Measurements from ENCODE around the gene CYP2A6. TPM values are rescaled to one million over a fixed set of nuclear protein-coding genes. Genes with fewer than 3 reads are reported as not detected.
"Not testable (repeated sequence)": the region's sequence is repeated elsewhere in the genome, so short reads cannot be mapped to it uniquely, and the experiment has no call there.

The CYP2A6 gene
- not detected in 2 replicates for total RNA-seq

- not testable (repeated sequence) for DNase-seq (ENCODE audit: extremely low read depth, low read depth, low spot score)
These were observed at the start of gene CYP2A6 for GRCh38 chr19:40850277-40850676. TSS of gene CYP2A6 (minus strand) at chr19:40850447. CDS start at chr19:40850426, 21 bp downstream.

- DNase-seq (ENCODE audit: extremely low read depth, low read depth, low spot score) = not testable (repeated sequence)
These were observed 49.7 kb upstream of the CYP2A6 start for GRCh38 chr19:40899964-40900363.

- not testable (repeated sequence) for DNase-seq (ENCODE audit: extremely low read depth, low read depth, low spot score)
These were observed 46.9 kb upstream of the CYP2A6 start for GRCh38 chr19:40896843-40897789.

- no peak for DNase-seq (ENCODE audit: extremely low read depth, low read depth, low spot score)
These were observed 46.2 kb upstream of the CYP2A6 start for GRCh38 chr19:40896418-40896796.

GRCh38 chr19:40893112-40893511 is 42.9 kb upstream of the CYP2A6 start:
- DNase-seq (ENCODE audit: extremely low read depth, low read depth, low spot score) = no peak

- DNase-seq (ENCODE audit: extremely low read depth, low read depth, low spot score) = no peak
These were observed 39.1 kb upstream of the CYP2A6 start for GRCh38 chr19:40889366-40889765.

- no peak for DNase-seq (ENCODE audit: extremely low read depth, low read depth, low spot score)
These were observed 37.9 kb upstream of the CYP2A6 start for GRCh38 chr19:40888191-40888590.

- not testable (repeated sequence) for DNase-seq (ENCODE audit: extremely low read depth, low read depth, low spot score)
These were observed 34.1 kb upstream of the CYP2A6 start for GRCh38 chr19:40884187-40884931.

GRCh38 chr19:40882062-40882461 is 31.8 kb upstream of the CYP2A6 start, which contains the start of gene CYP2A7:
TSS of gene CYP2A7 (minus strand) at chr19:40882231. CDS start at chr19:40882210, 21 bp downstream.
- DNase-seq (ENCODE audit: extremely low read depth, low read depth, low spot score) = not testable (repeated sequence)

- DNase-seq (ENCODE audit: extremely low read depth, low read depth, low spot score) = not testable (repeated sequence)
These were observed 29.1 kb upstream of the CYP2A6 start for GRCh38 chr19:40879349-40879748.

GRCh38 chr19:40875526-40875951 is 25.3 kb upstream of the CYP2A6 start:
- DNase-seq (ENCODE audit: extremely low read depth, low read depth, low spot score) = not testable (repeated sequence)

GRCh38 chr19:40874874-40875273 is 24.6 kb upstream of the CYP2A6 start:
- DNase-seq (ENCODE audit: extremely low read depth, low read depth, low spot score) = not testable (repeated sequence)

GRCh38 chr19:40873873-40874272 is 23.6 kb upstream of the CYP2A6 start:
- DNase-seq (ENCODE audit: extremely low read depth, low read depth, low spot score) = not testable (repeated sequence)

- DNase-seq (ENCODE audit: extremely low read depth, low read depth, low spot score) = no peak
These were observed 22.0 kb upstream of the CYP2A6 start for GRCh38 chr19:40872209-40872608.

- DNase-seq (ENCODE audit: extremely low read depth, low read depth, low spot score) = no peak
These were observed 17.5 kb upstream of the CYP2A6 start for GRCh38 chr19:40867701-40868100.

GRCh38 chr19:40864739-40865496 is 14.7 kb upstream of the CYP2A6 start:
- not testable (repeated sequence) for DNase-seq (ENCODE audit: extremely low read depth, low read depth, low spot score)

GRCh38 chr19:40862785-40863184 is 12.5 kb upstream of the CYP2A6 start:
- DNase-seq (ENCODE audit: extremely low read depth, low read depth, low spot score) = no peak

GRCh38 chr19:40862333-40862732 is 12.1 kb upstream of the CYP2A6 start:
- DNase-seq (ENCODE audit: extremely low read depth, low read depth, low spot score) = no peak

GRCh38 chr19:40858109-40858508 is 7.9 kb upstream of the CYP2A6 start:
- DNase-seq (ENCODE audit: extremely low read depth, low read depth, low spot score) = no peak

GRCh38 chr19:40852467-40853152 is 2.4 kb upstream of the CYP2A6 start:
- not testable (repeated sequence) for DNase-seq (ENCODE audit: extremely low read depth, low read depth, low spot score)

All from glomerular endothelial cell (primary cell).